HG03108 (cell line): ENCODE data around the gene SLC34A3.
A peak's percentile ranks its signal among the peaks of the same experiment; 100 is the strongest.

Experiments used
- ATAC-seq: cut with Tn5 transposase; IDR thresholded peaks from one replicate; pipeline ENCODE4 v1.9.1; 2021; ENCODE audit warnings: moderate library complexity; ENCODE audit not compliant: unreplicated experiment

Gene SLC34A3

DNA sequence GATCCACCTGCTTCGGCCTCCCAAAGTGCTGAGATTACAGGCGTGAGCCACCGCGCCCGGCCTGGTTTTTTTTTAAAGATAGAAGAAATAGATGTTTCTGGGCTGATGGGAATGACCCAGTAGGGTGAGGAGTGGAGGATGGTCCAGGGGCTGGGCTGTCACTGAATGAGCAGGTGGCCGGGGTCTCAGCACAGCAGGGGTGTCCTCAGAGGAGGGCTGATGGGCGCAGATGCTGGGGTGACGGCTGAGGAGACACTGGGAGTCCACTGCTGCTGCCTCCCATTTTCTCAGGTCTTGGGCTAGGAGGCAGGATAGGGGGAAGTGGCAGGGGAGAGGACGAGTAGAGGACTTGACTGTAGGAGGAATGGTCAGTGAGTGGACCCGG is 44.5 kb downstream of the SLC34A3 start:
- no peak for ATAC-seq

DNA sequence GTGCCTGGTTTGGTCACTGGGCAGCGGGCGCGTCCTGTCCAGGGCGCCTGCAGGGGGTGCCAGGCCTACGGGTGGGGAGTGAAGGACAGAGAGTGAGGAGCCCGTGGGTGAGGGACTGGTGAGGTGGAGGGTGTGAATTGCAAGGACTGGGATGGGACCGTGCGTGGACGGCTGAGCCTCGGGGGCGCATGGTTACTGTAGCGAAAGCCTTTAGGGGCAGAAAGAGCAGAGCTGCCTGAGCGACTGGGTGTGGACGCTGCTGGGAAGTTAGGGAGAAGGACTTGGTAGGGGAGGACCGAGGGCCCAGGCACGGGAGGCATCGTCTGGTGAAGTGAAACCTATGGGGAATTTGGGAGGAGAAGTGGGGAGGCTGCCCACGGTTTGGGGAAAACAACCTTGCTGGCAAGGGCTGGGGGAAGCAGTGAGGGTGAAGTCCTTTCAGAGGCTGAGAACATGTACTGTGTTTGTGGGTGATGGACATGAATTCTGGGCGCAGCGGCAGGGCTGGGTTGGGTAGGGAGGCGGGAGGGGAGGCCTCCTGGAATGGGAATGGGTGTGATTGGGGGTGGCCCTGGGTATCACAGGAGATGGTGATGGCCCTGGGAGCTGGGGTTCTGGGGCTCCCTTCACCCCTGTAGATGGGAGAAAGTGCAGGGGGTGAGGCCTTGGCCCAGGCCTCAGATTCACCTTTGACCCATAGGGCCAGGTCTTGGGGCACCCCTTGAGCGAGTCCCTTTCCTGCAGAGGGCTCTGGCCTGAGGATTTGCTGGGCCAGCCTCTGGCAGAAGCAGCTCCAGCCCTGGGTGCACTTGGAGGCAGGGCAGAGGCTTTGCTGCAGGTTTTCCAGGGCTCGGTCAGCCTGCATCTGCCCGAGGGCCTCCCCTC is 45.1 kb downstream of the SLC34A3 start:
- no peak for ATAC-seq

GRCh38 chr9:137276473-137277328 is 46.0 kb downstream of the SLC34A3 start:
- ATAC-seq: no peak

- ATAC-seq: peak; percentile 78
Measured at GRCh38 chr9:137277329-137278041, 46.8 kb downstream of the SLC34A3 start, which contains the start of gene TOR4A. Gene TOR4A, plus strand, starts transcription at chr9:137277726. Its CDS starts 964 bp downstream, at chr9:137278690.

- no peak for ATAC-seq
Measured at GRCh38 chr9:137278061-137278701, 47.5 kb downstream of the SLC34A3 start.

DNA sequence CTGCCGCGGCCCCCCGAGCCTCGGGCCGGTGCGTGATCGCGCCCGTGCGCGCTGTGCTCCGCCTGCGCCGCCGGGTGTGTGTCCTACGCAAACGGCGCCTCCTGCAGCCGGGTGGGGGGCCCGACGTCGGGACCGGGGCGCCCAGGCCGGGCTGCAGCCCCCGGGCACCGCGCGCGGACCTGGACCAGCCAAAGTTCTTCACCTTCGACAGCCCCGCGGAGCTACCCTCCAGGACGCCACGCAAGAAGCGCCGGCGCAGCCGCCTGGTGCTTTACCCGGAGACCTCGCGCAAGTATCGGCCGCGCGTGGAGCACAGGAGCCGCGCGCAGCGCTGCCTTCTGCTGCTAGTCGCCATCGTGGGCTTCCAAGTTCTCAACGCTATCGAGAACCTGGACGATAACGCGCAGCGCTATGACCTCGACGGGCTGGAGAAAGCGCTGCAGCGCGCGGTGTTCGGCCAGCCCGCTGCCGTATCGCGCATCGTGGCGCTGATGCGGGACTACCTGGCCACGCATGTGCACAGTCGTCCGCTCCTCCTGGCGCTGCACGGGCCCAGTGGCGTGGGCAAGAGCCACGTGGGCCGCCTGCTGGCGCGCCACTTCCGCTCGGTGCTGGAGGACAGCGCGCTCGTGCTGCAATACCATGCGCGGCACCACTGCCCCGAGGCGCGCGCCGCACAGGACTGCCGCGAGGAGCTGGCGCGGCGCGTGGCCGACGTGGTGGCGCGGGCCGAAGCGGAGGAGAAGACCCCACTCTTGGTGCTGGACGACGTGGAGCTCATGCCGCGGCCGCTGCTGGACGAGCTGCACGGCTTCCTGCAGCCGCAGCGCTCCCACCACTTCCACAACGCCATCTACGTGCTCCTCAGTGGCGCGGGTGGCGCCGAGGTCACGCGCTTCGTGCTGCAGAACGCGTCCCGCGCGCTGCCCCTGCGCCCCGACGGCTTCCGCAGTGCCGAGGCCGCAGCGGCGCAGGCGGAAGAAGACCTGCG is 48.3 kb downstream of the SLC34A3 start:
- ATAC-seq: no peak

DNA sequence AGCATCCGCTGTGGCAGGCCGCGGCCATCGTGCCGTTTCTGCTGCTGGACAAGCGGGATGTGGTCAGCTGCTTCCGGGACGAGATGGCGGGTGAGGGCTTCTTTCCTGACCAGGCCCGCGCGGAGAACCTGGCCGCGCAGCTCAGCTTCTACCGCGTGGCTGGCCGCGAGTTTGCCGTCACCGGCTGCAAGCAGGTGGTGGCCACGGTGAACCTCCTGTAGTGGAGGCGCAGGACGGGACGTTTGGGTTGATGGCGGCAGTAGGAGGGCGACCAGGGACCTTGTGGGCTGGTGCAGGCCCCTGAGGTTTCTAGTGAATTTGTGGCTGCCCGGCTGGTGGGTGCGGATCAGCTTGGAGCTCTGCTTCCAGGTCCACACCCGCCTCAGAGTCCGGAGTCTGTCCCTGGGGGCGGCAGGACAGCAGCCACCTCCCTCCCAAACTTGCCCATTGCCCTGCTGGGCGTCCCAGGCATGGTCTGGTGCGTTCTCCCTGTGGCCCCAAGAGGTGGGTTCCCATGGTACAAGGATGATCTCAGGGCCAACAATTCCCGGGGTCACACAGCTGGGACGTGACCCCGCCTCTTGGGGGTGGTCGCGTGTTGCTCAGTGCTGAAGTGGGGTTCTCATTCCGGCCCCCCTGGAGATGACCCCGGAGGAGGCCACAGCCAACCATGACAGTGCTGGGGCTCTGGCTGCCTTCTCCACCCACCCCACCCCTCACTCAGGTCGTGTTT is 49.2 kb downstream of the SLC34A3 start:
- ATAC-seq: no peak

DNA sequence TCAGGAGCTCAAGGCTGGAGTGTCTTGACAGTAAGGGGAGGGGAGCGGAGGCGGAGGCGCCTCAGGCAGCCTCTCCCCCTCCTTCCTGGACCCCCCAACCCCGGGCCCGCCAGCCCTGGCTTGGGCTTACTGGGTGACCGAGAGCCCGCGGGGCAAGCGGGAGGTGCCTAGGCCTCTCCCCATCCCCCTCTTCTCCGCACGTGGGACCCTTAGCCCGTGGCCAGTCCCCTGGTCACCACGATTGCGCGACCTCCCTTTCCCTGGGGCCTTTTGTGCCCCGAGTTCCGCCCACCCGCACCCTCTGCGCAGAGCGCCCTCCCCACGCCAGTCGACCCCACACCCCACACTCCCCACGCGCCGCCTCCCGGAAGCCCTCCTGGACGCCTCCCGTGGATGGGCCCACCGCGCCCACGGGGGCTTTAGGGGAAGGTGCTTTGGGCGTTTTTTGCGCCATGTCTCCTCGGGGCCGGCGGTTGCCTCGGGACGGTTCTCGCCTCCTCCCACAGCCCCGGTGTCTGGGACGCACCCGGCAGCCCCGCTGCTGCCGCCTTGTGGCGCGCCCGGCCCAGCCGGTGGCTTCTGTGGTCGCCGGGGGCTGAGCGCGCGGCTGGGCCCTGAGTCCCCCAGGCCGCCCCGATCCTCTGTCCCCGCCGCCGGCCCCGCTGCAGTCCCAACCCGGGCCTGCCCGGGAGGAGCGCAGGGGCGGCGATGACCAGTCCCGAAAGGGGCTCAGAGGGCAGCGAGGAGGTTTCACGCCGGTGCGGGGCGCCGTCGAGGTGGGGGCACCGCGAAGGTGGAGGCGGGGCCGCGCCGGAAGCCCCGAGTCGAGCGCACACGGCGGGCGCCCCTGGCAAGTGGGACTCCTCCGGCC is 50.0 kb downstream of the SLC34A3 start:
- no peak for ATAC-seq

- ATAC-seq: no peak
Measured at GRCh38 chr9:137281345-137282116, 50.8 kb downstream of the SLC34A3 start.
